ENCODE results near the gene USHBP1. TPM values are rescaled to one million over a fixed set of nuclear protein-coding genes. Genes with fewer than 3 reads are reported as not detected.

USHBP1 gene
- total and polyA plus RNA-seq, 2 of the 13 experiments (the other 11 are each of a cell fraction or from before 2014, with no cell fraction given), result 0.15 to 1.5 TPM

GRCh38 chr19:17282488-17283125 lies 18.1 kb upstream of the USHBP1 start (continued):
- TF ChIP-seq NFRKB (IDR thresholded peaks at IDR 0.05), result no peak
- 0 out of 2 replicates have a peak, but pooled peaks have one; percentile 24 for TF ChIP-seq ZFP41 (CRISPR knock-in tag; IDR thresholded peaks at IDR 0.05; ENCODE audit: borderline replicate concordance)
- no peak for TF ChIP-seq USF2 (IDR thresholded peaks at IDR 0.05; ENCODE audit: low read depth, low read length)
- TF ChIP-seq USF2 (CRISPR knock-in tag; IDR thresholded peaks at IDR 0.05; ENCODE audit: borderline replicate concordance), result no peak
- no peak for TF ChIP-seq ZNF616 (CRISPR knock-in tag; IDR thresholded peaks at IDR 0.05; ENCODE audit: low read depth)
- TF ChIP-seq HNRNPK (IDR thresholded peaks at IDR 0.05; ENCODE audit: low read depth, low read length, poor library complexity, severe bottlenecking), result no peak
- 0 out of 2 replicates have a peak, but pooled peaks have one; percentile 17 for TF ChIP-seq LBX2 (CRISPR knock-in tag; IDR thresholded peaks at IDR 0.05; ENCODE audit: borderline replicate concordance)
- TF ChIP-seq WIZ (CRISPR knock-in tag; IDR thresholded peaks at IDR 0.05), result no peak; the same call in 1 of the 2 replicates
- TF ChIP-seq REPIN1 (CRISPR knock-in tag; IDR thresholded peaks at IDR 0.05; ENCODE audit: borderline replicate concordance, low read depth), result peak; percentile 72; the same call in 1 of the 2 replicates
- TF ChIP-seq SP1 (IDR thresholded peaks at IDR 0.05), result no peak
- no peak for TF ChIP-seq SP1 (CRISPR knock-in tag; IDR thresholded peaks at IDR 0.05)
- no peak for TF ChIP-seq RFXAP (CRISPR knock-in tag; IDR thresholded peaks at IDR 0.05; ENCODE audit: borderline replicate concordance)
- 0 out of 2 replicates have a peak, but pooled peaks have one; percentile 27 for TF ChIP-seq GATAD2A (CRISPR knock-in tag; IDR thresholded peaks at IDR 0.05)
- TF ChIP-seq ZBTB21 (CRISPR knock-in tag; IDR thresholded peaks at IDR 0.05), result no peak
- 0 out of 2 replicates have a peak, but pooled peaks have one; percentile 37 for TF ChIP-seq MIER2 (CRISPR knock-in tag; IDR thresholded peaks at IDR 0.05)
- TF ChIP-seq ZNF556 (CRISPR knock-in tag; IDR thresholded peaks at IDR 0.05; ENCODE audit: borderline replicate concordance), result peak; percentile 24; the same call in 1 of the 2 replicates
- 0 out of 2 replicates have a peak, but pooled peaks have one; percentile 48 for TF ChIP-seq ZNF552 (CRISPR knock-in tag; IDR thresholded peaks at IDR 0.05; ENCODE audit: borderline replicate concordance)
- TF ChIP-seq SNAPC5 (CRISPR knock-in tag; IDR thresholded peaks at IDR 0.05; ENCODE audit: borderline replicate concordance), result no peak
- 0 out of 2 replicates have a peak, but pooled peaks have one; percentile 18 for TF ChIP-seq BCL6 (CRISPR knock-in tag; IDR thresholded peaks at IDR 0.05)
- 0 out of 2 replicates have a peak, but pooled peaks have one; percentile 63 for TF ChIP-seq SPEN (CRISPR knock-in tag; IDR thresholded peaks at IDR 0.05; ENCODE audit: low read depth)
- peak; percentile 52; the same call in 1 of the 2 replicates for TF ChIP-seq IRF9 (CRISPR knock-in tag; IDR thresholded peaks at IDR 0.05; ENCODE audit: borderline replicate concordance)
- no peak for TF ChIP-seq IKZF1 (IDR thresholded peaks at IDR 0.05)
- no peak for TF ChIP-seq FOXO4 (CRISPR knock-in tag; conservative IDR thresholded peaks at IDR 0.05)
- TF ChIP-seq TAF1 (CRISPR knock-in tag; IDR thresholded peaks at IDR 0.05), result no peak; the same call in 1 of the 2 replicates
- TF ChIP-seq REL (CRISPR knock-in tag; conservative IDR thresholded peaks at IDR 0.05), result no peak
- peak; percentile 40 for TF ChIP-seq XRCC5 (optimal IDR thresholded peaks at IDR 0.05; ENCODE audit: low read length)
- no peak for TF ChIP-seq RBAK (CRISPR knock-in tag; IDR thresholded peaks at IDR 0.05)

Measured in HepG2 (cell line).